ENCODE results near the gene CRABP2.

The CRABP2 gene

DNA sequence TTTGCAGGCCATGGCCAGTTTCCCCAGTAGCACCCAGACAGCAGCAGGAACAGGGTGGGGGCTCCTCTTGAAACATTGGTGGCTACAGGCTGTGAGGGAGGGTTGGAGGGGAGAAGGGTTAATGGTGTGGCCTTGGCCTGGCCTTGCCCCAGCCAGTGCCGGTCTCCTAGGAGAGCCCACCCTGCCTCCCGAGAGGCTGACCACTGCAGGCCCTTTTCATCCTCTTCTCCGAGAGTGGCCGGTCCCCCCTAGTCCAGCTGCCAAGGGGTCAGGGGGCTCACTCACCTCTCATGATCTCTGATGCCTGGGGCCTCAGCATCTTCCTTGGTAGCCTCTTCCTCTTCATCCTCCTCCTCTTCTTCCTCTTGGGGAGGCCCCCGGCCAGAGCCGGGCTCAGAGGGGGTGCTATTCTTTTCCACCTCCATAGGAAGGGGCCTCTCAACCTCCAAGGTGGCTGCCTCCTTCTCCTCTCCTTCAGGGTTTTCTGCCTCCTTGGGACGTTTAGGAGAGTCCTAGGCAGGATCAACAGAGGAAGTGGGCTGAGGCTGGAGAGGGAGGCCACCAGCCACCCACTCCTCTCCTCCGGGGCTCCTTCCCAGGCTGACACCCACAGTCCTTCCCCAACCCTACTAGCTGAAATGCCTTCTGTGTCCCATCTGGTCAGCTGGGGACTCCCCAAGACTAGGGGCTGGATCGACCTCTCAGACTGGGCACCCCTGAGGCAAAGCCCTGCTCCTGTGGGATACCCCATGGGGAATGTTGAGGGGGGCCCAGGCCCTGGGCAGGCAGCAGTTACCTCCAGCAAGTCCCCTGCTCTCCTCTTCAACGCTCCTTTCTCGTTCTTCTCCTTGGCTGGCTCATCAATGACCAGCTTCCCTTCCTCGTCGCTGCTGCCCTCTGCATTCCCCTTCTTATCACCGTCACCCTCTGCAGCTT, 38.3 kb upstream of the CRABP2 start:
- H3K27me3 ChIP-seq (ENCODE audit: control insufficient read depth, low read length): no peaks in the 10 kb centered on the region
- no peak for TF ChIP-seq EZH2phosphoT487 (IDR thresholded peaks at IDR 0.05; ENCODE audit: borderline replicate concordance, low read length)
- TF ChIP-seq, protein P1, sequence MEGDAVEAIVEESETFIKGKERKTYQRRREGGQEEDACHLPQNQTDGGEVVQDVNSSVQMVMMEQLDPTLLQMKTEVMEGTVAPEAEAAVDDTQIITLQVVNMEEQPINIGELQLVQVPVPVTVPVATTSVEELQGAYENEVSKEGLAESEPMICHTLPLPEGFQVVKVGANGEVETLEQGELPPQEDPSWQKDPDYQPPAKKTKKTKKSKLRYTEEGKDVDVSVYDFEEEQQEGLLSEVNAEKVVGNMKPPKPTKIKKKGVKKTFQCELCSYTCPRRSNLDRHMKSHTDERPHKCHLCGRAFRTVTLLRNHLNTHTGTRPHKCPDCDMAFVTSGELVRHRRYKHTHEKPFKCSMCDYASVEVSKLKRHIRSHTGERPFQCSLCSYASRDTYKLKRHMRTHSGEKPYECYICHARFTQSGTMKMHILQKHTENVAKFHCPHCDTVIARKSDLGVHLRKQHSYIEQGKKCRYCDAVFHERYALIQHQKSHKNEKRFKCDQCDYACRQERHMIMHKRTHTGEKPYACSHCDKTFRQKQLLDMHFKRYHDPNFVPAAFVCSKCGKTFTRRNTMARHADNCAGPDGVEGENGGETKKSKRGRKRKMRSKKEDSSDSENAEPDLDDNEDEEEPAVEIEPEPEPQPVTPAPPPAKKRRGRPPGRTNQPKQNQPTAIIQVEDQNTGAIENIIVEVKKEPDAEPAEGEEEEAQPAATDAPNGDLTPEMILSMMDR (IDR thresholded peaks at IDR 0.05; ENCODE audit: low read depth, low read length, poor library complexity, severe bottlenecking): no peak
- H3K4me2 ChIP-seq (ENCODE audit: low read length): no peak overlapping the region
- peaks cover 62% of the 10 kb centered on the region for H3K79me2 ChIP-seq (ENCODE audit: control insufficient read depth, low read length)
- no peak overlapping the region for H3K4me3 ChIP-seq (ENCODE audit: low read length)
- peaks cover 14% of the 10 kb centered on the region; the same call in 1 of the 2 replicates for H4K20me1 ChIP-seq (ENCODE audit: control insufficient read depth, insufficient read depth, low read depth, low read length)
- H3K4me1 ChIP-seq (ENCODE audit: control insufficient read depth, low read length): peaks cover 56% of the 10 kb centered on the region
- no peaks in the 10 kb centered on the region for H3K9me3 ChIP-seq (ENCODE audit: control insufficient read depth, insufficient read depth, low read length)
- peaks cover 82% of the 10 kb centered on the region for H3K36me3 ChIP-seq (ENCODE audit: control insufficient read depth, low read length)
- no peak overlapping the region for H3K27ac ChIP-seq (ENCODE audit: low read depth, low read length)
- H3K9me2 ChIP-seq (replicated peaks; ENCODE audit: control insufficient read depth, low read length): no peaks in the 10 kb centered on the region
- H3F3A ChIP-seq (ENCODE audit: control insufficient read depth, insufficient read depth): peaks cover 33% of the 10 kb centered on the region

DNA sequence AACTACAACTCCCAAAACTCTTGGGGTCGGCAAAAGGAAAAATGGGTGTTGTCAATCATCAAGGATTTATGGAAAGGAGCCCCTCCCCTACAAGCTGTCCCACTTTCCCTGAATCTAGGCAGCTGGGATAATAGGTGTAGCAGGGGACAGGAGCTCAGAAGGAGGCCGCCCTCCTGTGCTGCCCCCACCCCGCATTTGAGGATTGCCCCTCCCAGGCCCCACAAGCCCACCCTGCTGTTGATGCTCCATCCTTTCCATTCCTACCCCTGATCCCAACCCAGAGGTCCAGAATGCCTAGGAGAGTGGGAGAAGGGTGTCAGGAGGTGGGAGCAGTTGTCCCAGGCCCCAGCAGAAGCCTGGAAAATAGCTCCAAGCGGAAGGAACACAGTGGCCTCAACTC, 37.4 kb upstream of the CRABP2 start:
- Histone ChIP-seq H3K4me1 (ENCODE audit: control insufficient read depth, low read length) (peaks cover 47% of the 10 kb centered on the region), H3K27me3 (ENCODE audit: control insufficient read depth, low read length) (no peaks in the 10 kb centered on the region), H3K36me3 (ENCODE audit: control insufficient read depth, low read length) (peaks cover 82% of the 10 kb centered on the region), H3F3A (ENCODE audit: control insufficient read depth, insufficient read depth) (peaks cover 30% of the 10 kb centered on the region), H3K9me3 (ENCODE audit: control insufficient read depth, insufficient read depth, low read length) (no peaks in the 10 kb centered on the region), H3K4me3 (ENCODE audit: low read length) (no peak overlapping the region), H3K4me2 (ENCODE audit: low read length) (no peak overlapping the region), H4K20me1 (ENCODE audit: control insufficient read depth, insufficient read depth, low read depth, low read length) (peaks cover 8% of the 10 kb centered on the region; the same call in 1 of the 2 replicates), H3K27ac (ENCODE audit: low read depth, low read length) (0 out of 2 replicates have a peak overlapping the region, but pooled peaks have one; percentile 60), H3K79me2 (ENCODE audit: control insufficient read depth, low read length) (peaks cover 58% of the 10 kb centered on the region), H3K9me2 (replicated peaks; ENCODE audit: control insufficient read depth, low read length) (no peaks in the 10 kb centered on the region)
- TF ChIP-seq EZH2phosphoT487 (IDR thresholded peaks at IDR 0.05; ENCODE audit: borderline replicate concordance, low read length): no peak
- TF ChIP-seq, protein P1 (IDR thresholded peaks at IDR 0.05; ENCODE audit: low read depth, low read length, poor library complexity, severe bottlenecking): no peak

DNA sequence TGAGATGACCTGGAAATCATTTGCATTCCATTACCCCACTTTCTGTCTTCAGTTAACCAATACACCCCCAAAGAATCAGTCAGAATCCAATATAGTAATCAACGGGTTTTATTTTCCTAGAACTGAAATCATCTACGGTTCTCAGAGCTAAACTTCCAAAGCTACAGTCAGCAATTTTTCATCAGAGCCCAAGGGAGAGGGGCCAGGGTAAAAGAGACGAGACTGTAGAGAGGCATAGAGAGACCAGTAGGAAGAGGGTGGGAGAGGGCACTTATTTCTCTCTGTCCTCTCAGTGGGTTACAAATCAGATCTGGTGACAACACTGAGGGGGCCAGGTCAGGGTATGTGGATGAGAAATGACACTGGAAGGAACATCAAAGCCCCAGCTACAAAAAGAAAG, 36.6 kb upstream of the CRABP2 start:
- H4K20me1 ChIP-seq (ENCODE audit: control insufficient read depth, insufficient read depth, low read depth, low read length): 0 out of 2 replicates have a peak, but pooled peaks cover 4% of the 10 kb centered on the region
- H3K9me3 ChIP-seq (ENCODE audit: control insufficient read depth, insufficient read depth, low read length): no peaks in the 10 kb centered on the region
- H3K4me3 ChIP-seq (ENCODE audit: low read length): peak overlapping the region; percentile 85
- peaks cover 40% of the 10 kb centered on the region for H3K4me1 ChIP-seq (ENCODE audit: control insufficient read depth, low read length)
- H3F3A ChIP-seq (ENCODE audit: control insufficient read depth, insufficient read depth): peaks cover 30% of the 10 kb centered on the region
- peak overlapping the region; percentile 60 for H3K27ac ChIP-seq (ENCODE audit: low read depth, low read length)
- no peaks in the 10 kb centered on the region for H3K9me2 ChIP-seq (replicated peaks; ENCODE audit: control insufficient read depth, low read length)
- no peaks in the 10 kb centered on the region for H3K27me3 ChIP-seq (ENCODE audit: control insufficient read depth, low read length)
- H3K36me3 ChIP-seq (ENCODE audit: control insufficient read depth, low read length): peaks cover 86% of the 10 kb centered on the region
- peaks cover 51% of the 10 kb centered on the region for H3K79me2 ChIP-seq (ENCODE audit: control insufficient read depth, low read length)
- H3K4me2 ChIP-seq (ENCODE audit: low read length): peak overlapping the region; percentile 83
- TF ChIP-seq, protein P1 (IDR thresholded peaks at IDR 0.05; ENCODE audit: low read depth, low read length, poor library complexity, severe bottlenecking): no peak
- no peak for TF ChIP-seq EZH2phosphoT487 (IDR thresholded peaks at IDR 0.05; ENCODE audit: borderline replicate concordance, low read length)

Measured in DOHH2 (cell line).